Lower leg skin (tissue), 3 donors: ENCODE results near the gene DKK1.

Experiments
- CTCF ChIP-seq, 3 donors: fragments of 450-650 bp; IDR thresholded peaks; one replicate each; pipeline ENCODE4 v1.5.1; 2016; ENCODE audit warnings: antibody characterized with exemption in 3 of 3, mild to moderate bottlenecking in 3 of 3, moderate library complexity in 2 of 3
- POLR2A ChIP-seq, 2 donors: fragments of 450-650 bp; IDR thresholded peaks; one replicate each; pipeline ENCODE4 v1.6.1; 2016 to 2017; ENCODE audit warnings: antibody characterized with exemption in 2 of 2, mild to moderate bottlenecking in 1 of 2, moderate library complexity in 1 of 2

GRCh38 chr10:52343439-52343838, 29.4 kb downstream of the DKK1 start:
- TF ChIP-seq POLR2A (IDR thresholded peaks at IDR 0.05) (no peak), CTCF (IDR thresholded peaks at IDR 0.05) (no peak)
